Suppressor macrophage (primary cell): ENCODE measurements around the gene NPDC1.
A peak's percentile ranks its signal among the peaks of the same experiment; 100 is the strongest.
"Not testable (repeated sequence)": the region's sequence is repeated elsewhere in the genome, so short reads cannot be mapped to it uniquely, and the experiment has no call there.

Experiments
- DNase-seq, 4 experiments: peaks; one replicate each; pipeline ENCODE4 v3.0.0-alpha.2; 2020 to 2022

Gene NPDC1

GRCh38 chr9:137039611-137040366 lies 6.2 kb downstream of the NPDC1 start:
- DNase-seq: no peak

GRCh38 chr9:137038916-137039315 lies 7.1 kb downstream of the NPDC1 start:
- DNase-seq: no peak

DNA sequence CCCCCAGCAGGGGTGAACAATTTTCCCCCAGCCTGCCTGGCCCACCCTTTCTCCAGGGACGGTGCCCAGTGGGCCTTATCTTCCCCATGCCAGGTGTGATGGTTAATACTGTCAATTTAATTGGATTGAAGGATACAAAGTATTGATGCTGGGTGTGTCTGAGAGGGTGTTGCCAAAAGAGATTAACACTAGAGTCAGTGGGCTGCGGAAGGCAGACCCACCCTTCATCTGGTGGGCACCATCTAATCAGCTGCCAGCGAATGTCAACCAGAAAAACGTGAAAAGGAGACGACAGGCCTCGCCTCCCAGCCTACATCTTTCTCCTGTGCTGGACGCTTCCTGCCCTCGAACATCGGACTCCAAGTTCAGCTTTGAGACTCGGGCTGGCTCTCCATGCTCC lies 8.5 kb downstream of the NPDC1 start:
- no peak for DNase-seq

DNA sequence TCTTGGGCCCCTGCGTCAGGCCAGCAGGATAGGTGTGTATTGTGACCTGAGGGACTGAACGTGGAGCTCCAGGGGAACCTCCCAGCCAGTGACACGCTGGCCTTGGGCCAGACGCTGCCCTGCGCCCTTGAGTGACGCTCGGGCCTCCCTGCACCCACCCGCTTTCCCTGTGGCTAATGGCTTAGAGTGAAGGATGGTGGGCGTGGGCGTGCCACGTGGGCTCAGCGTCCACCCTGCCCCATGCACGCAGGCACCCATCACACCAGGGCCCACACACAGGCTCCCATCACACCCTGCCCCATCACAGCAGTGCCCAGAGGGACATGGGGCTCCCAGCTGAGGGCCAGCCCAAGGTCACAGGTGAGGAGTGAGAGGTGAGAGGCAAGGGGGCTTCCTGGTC lies 8.9 kb downstream of the NPDC1 start:
- no peak for DNase-seq

DNA sequence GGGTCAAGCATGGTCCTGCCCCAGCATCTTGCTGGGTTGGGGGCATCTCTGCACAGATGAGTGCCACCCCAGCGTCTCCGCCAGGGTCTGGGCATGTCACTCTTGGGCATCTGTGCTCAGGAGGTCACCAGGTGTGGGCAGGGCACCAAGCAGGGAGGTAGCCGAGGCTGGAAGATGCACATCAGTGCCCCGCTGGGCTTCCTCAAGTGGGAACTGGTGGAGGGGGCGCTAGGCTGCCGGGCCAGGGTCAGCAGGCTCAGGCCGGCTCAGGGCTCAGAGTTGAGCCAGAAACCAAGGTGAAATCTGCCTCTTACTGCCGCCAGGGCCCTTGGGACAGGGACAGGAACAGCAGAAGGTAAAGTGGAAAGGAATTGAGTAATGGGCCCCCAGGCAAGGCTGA lies 10.0 kb downstream of the NPDC1 start:
- DNase-seq: no peak

GRCh38 chr9:137035507-137035834 lies 10.5 kb downstream of the NPDC1 start:
- DNase-seq: no peak

DNA sequence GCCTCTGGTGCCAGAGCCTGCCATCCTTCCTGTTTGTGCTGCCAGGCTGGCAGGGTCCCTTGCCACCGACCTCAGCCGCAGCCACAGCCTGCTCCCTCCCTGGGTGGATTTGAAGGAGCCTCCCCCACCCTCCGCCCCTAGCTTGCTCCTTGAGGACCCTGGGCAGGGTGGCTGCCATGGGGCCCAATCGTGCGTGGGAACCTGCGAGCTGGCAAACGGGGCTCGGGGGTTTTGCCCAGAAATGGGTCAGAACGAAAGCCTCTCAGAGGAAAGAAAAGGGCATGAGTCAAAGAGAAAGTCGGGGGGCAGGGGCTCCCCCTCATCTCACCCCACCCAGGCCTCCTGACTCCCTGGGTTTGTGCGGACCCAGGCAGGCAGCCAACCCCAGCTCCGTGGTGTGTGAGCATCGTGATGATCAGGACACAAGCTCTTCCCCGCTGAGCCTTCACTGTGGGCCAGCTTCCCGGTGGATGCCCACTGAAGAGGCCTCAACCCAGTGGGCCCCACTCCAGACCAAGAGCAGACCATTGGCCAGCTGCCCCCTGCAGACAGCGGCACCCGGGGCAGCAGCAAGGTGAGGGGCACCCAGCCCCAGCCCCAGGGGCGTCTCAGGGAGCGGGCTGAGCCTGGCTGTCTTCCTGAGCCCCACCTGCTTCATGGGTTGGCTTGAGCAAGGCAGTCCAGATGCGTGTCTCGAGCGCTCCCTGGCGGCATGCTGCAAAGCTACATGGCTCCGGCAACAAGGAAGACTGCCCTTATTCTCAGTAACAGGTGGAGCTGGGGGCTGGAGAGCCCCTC lies 11.1 kb downstream of the NPDC1 start:
- DNase-seq: peak; percentile 87 to 92 (median 88)

- DNase-seq: peak; percentile 53 to 67 (median 66)
Observed at GRCh38 chr9:137034039-137034708, 11.8 kb downstream of the NPDC1 start.

DNA sequence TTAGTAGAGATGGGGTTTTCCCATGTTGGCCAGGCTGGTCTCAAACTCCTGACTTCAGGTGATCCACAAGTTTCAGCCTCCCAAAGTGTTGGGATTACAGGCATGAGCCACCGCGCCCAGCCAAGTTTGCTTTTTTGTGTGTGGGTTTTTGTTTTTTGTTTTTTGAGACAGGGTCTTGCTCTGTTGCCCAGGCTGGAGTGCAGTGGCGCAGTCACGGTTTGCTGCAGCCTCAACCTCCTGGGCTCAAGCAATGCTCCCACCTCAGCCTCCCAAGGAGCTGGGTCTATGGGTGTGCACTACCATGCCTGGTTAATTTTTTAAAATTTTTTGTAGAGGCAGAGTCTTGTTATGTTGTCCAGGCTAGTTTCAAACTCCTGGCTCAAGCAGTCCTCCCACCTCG lies 12.5 kb downstream of the NPDC1 start:
- not testable (repeated sequence) for DNase-seq

- peak; percentile 95 to 97 (median 96) for DNase-seq
Observed at GRCh38 chr9:137032858-137033257, 13.1 kb downstream of the NPDC1 start.

DNA sequence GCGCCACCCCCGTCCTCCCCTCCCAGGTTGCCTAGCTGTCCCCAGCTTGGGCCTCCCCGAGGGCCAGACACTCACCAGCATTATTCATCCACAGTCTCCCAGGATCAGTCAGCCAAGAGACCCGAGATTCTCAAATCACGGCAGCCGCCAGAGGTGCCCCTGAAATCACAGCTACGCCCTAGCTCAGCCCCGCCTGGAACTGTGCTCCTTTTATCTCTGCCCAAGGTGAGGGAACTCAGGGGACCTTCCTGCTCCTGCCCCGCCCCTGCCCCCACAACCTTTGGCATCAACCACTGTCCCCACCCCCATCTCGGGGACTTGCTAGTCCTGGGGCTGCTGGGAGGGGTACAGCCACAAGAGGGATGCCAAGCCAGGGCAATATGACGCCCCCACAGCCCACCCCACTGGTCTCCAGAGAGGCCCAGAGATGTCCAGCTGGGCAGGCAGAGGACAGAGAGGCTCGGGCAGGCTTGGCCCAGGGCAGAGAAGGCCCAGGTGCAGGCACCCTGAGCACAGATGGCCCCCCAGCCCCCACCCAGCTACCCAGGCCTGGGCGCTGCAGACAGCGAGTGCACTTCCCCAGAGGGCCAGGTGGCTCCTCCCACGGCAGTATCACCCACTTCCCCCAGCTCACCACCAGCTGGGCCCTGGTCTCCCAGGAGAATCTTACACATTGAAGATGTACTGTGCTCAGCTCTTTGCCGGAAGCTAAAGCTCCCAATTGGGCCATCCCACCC lies 13.9 kb downstream of the NPDC1 start, which contains the start of gene FUT7:
Gene FUT7, minus strand, starts transcription at position 185 of the 737 bp plus-strand sequence. Its CDS starts 97 bp downstream, at position 88.
- peak; percentile 46 to 83 (median 70) for DNase-seq

GRCh38 chr9:137030538-137031527 lies 15.1 kb downstream of the NPDC1 start:
- peak; percentile 57 to 85 (median 73) for DNase-seq

DNA sequence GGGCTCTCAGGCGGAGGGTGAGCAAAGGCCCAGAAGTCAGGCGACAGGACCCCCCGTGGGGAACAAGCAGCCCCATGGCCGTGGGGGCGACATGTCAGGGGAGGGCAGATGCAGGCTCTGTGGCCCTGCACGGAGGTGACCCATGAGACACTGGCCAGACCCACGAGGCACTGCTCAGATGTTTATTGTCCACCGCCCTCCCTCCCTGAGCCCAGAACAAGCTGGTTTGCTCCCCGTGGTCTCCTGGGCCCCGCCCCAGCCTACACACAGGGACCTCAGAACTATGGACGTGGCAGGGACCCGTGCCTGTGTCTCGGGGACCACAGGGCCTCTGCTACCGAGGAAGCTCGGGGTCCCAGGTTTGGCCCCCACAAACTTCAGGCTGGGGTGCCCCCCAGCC lies 16.0 kb downstream of the NPDC1 start:
- peak; percentile 30 to 52 (median 40) for DNase-seq

- DNase-seq: peak; percentile 85 to 94 (median 89)
Observed at GRCh38 chr9:137029058-137029936, 16.7 kb downstream of the NPDC1 start.

GRCh38 chr9:137028263-137029057 lies 17.5 kb downstream of the NPDC1 start:
- peak; percentile 70 to 93 (median 84) for DNase-seq

DNA sequence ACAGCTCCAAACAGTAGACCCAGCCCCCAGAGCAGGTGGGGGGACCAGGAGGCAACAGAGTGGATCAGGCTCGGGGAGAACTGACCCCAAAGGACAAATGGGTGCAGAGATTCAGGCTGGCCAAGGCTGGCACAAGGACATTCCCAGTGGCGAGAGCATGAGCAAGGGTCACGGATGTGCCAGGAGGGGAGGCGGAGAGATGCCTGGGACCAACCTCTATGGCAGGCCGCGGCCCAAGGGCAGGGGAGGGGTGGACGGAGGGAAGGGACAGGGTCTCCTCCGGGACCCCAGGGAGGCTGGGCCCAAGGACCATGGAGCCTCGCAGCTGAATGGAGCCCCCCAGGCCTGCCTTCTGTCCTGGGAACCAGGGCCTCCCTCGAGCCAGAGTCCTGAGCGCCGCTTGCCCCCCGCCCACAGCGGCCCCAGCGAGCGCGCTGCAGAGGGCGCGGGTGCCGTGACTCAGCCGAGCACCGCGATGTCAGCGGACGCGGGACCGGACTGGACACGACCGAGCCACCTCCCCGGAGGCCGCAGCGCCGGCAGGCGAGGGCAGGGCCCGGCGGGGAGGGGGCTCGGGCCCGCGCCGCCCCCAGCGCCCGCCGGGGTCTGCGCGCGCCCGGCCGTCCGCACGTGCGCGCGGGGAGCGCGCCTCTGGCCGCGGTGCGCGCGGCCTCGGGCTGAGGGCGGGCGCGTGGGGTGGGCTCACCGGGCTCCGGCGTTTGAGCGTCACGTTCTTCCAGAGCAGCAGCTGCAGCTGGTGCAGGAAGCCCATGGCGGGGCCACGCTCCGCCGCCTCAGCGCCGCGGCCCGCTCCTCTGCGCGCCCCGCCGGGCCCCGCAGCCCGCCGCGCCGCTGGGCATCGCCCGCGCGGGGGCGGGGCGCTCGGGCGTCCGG lies 18.4 kb downstream of the NPDC1 start, which contains the start of gene ABCA2:
Gene ABCA2, minus strand, starts transcription at position 869 of the 894 bp plus-strand sequence. Its CDS starts 97 bp downstream, at position 772.
- peak in 3 of 4 experiments; percentile 36 to 62 (median 43) for DNase-seq

DNA sequence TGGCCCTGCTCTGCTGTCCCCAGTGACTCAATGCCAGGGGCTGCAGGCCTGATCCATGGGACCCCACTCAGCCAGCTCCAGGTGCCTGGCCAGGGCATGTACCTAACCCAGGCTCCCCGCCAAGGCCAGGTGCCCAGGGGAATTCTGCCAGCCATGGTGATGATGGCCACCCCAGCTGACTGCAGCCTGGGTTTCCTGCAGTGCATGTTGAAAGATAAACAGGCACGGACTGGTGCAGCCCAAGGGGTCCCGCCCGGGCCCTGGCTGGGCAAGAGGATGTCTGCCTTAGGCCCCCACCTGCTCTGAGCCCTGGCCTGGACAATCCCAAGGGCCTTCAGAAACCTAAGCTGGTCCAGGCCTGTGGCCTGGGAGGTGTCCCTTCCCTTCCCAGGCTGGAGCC lies 19.1 kb downstream of the NPDC1 start:
- no peak for DNase-seq

DNA sequence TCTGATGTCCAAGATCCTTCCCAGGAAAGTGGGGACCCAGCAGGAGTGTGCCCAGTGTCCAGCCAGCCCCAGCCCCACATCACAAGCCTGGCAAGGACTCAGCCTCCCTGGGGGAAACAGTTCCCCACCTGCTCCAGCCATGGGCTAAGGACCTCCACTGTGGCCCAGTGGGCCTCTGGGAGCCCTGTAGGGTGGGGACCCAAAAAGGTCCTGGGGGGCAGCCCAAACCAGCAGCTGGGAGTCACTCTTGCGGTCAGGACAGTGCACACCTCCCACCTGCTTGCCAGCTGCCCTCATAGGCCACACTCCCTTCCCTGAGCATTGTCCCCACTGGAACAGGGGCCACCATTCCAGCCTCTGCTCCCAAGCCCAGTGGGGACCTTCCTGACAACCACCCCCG lies 19.6 kb downstream of the NPDC1 start:
- no peak for DNase-seq
